NT2/D1 (cell line): Measurements from ENCODE around the gene NAV2.

Source experiments
- DNase-seq: peaks from one replicate; pipeline ENCODE4 v3.0.0-alpha.2; 2011; ENCODE audit warnings: low read depth, low spot score
- H3K27me3 ChIP-seq: 2 replicates; pipeline ENCODE4 v1.6.0; 2011; ENCODE audit warnings: mild to moderate bottlenecking; ENCODE audit not compliant: insufficient read length, insufficient read depth
- H3K36me3 ChIP-seq: 2 replicates; pipeline ENCODE4 v1.6.1; 2011; ENCODE audit warnings: mild to moderate bottlenecking, low read length, mixed read lengths; ENCODE audit not compliant: insufficient read depth, insufficient read length
- H3K4me1 ChIP-seq: 2 replicates; pipeline ENCODE4 v1.5.1; 2011; ENCODE audit not compliant: insufficient read depth, insufficient read length
- H3K4me3 ChIP-seq: 2 replicates; pipeline ENCODE4 v1.5.1; 2011; ENCODE audit warnings: low read depth; ENCODE audit not compliant: insufficient read length
- H3K9ac ChIP-seq: 2 replicates; pipeline ENCODE4 v1.6.0; 2011; ENCODE audit warnings: low read depth; ENCODE audit not compliant: insufficient read length
- H3K9me3 ChIP-seq: 2 replicates; pipeline ENCODE4 v1.5.1; 2011; ENCODE audit warnings: mild to moderate bottlenecking, low read length; ENCODE audit not compliant: insufficient read depth
- SUZ12 ChIP-seq: IDR thresholded peaks from 2 replicates; pipeline ENCODE4 v1.6.1; 2011; ENCODE audit not compliant: insufficient read length, insufficient read depth; ENCODE audit errors: extremely low read depth
- YY1 ChIP-seq: IDR thresholded peaks from 2 replicates; pipeline ENCODE4 v1.6.1; 2011; ENCODE audit not compliant: insufficient read length, insufficient read depth
- ZNF274 ChIP-seq: IDR thresholded peaks from 2 replicates; pipeline ENCODE4 v1.6.1; 2011; ENCODE audit warnings: mild to moderate bottlenecking, low read depth, low read length

Gene NAV2

DNA sequence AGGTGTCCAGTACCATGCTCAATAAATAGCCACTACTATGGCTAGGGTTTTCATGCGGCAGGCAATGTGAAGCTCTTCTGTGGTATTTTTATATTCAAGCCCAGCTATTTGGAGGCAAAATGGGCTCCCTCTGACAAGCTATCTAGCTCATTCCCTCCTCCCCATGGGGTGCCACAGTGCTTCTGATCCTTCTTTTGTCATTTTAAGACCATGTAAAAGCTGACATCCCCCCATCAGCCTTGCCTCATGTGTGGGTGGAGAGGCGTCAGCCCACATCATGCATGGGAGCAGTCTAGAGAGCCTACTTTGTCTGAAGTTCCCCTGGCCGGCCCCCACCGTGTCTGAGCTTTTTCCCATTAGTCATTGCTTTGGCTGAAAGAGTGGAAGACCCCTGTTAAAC is 59.8 kb downstream of the NAV2 start:
- H3K4me3 ChIP-seq = no peak overlapping the region
- peak; percentile 93 for DNase-seq
- peaks cover 7% of the 10 kb centered on the region for H3K27me3 ChIP-seq
- no peak overlapping the region for H3K9ac ChIP-seq
- no peak for TF ChIP-seq YY1
- TF ChIP-seq SUZ12 = no peak
- no peak for TF ChIP-seq ZNF274
- peaks cover 8% of the 10 kb centered on the region for H3K4me1 ChIP-seq
- H3K9me3 ChIP-seq = no peaks in the 10 kb centered on the region
- no peaks in the 10 kb centered on the region for H3K36me3 ChIP-seq

DNA sequence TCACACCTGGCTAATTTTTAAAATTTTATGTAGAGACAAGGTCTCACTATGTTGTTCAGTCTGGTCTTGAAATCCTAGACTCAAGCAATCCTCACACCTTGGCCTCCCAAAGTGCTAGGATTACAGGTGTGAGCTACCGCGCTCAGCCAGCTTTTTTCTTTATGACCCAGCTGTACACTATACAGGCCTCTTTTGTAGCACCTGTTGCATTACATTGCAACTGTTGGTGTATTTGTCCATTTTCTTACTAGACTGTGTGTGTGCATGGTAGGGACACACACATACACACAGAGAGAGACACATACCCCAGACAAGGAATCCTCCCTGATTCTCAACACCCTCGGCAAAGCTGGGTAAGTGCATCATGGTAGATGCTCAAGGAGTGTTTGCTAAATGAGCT is 61.7 kb downstream of the NAV2 start:
- Histone ChIP-seq H3K9me3 (no peaks in the 10 kb centered on the region), H3K4me1 (peaks cover 8% of the 10 kb centered on the region), H3K4me3 (no peak overlapping the region), H3K27me3 (peaks cover 12% of the 10 kb centered on the region), H3K9ac (no peak overlapping the region), H3K36me3 (no peaks in the 10 kb centered on the region)
- TF ChIP-seq YY1 (no peak), SUZ12 (no peak), ZNF274 (no peak)
- no peak for DNase-seq

DNA sequence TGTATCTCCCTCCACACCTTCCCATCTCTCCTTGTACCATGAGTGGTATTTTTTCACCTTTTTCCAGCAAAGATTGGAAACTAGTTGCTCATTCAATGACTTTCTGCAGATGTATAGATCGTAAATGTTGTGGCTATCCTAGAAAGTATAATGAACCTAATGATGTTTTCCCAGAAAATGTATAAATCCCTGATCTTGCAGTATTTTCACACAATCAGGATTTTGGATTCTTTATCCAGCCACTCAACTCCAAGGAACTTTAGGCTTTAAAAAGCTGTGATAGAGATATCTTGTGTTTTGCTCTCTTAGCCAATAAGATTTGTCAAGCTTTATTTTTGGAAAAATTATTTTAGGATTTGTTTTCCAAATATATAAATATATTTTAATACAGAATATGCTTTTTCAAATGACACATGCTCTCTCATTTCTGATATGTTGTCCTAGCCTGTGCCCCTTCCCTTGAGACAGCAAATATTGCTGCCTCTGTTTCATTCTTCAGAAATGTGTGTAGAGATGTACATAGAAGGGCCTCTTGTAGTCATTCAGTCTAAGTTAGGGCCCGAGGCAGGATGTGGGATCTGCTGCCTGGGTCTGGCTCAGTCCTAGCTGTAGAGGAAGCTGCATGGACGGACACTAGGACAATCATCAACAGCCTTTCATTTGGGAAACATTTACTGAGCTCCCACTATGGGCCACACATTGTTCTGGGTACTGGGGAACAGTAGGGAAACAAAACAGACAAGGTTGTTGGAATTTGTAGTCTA is 62.4 kb downstream of the NAV2 start:
- H3K9me3 ChIP-seq = no peaks in the 10 kb centered on the region
- no peak overlapping the region for H3K4me3 ChIP-seq
- peaks cover under 1% of the 10 kb centered on the region for H3K36me3 ChIP-seq
- TF ChIP-seq ZNF274 (no peak), SUZ12 (no peak), YY1 (no peak)
- DNase-seq = no peak
- peaks cover 6% of the 10 kb centered on the region for H3K4me1 ChIP-seq
- H3K9ac ChIP-seq = no peak overlapping the region
- H3K27me3 ChIP-seq = peaks cover 12% of the 10 kb centered on the region

DNA sequence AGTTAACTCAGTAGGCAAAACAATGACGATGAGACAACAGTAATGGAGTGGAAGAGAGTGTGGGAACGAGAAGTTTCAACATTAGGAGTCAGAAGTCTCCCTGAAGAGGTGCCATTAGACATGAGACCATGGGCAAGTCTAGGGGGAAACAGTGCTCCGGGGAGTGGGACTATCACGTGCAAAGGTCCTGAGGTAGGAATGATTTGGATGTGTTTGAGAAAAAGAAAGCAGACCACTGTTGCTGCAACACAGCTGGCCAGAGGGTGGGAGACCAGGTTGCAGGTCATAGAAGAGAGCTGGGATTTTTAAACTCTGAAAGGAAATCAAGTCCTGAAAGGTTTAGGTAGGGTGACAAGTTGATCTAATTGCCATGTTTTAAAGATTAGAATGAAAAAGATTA is 63.0 kb downstream of the NAV2 start:
- no peaks in the 10 kb centered on the region for H3K9me3 ChIP-seq
- H3K9ac ChIP-seq = no peak overlapping the region
- H3K4me3 ChIP-seq = no peak overlapping the region
- no peak for DNase-seq
- peaks cover 12% of the 10 kb centered on the region for H3K27me3 ChIP-seq
- no peak for TF ChIP-seq ZNF274
- TF ChIP-seq YY1 = no peak
- TF ChIP-seq SUZ12 = no peak
- H3K36me3 ChIP-seq = peaks cover 2% of the 10 kb centered on the region
- H3K4me1 ChIP-seq = peaks cover 6% of the 10 kb centered on the region

DNA sequence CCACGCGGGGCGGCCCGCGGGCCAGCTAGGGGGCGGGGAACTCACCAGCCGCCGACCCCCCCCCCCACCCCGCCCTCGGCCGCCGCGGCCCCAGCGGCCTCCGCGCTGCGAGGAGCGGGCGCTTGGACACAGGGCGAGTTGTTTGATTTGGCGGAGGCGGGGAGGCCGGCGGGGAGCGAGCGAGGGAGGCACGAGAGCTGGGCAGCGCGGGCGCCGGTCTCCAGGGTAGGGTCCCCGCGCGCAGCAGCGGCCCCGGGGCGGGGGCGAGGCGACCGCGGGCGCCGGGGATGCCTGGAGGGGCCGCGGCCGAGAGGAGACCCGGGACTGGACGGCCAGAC is 64.4 kb downstream of the NAV2 start:
- Histone ChIP-seq H3K4me3 (peak overlapping the region; percentile 66), H3K36me3 (peaks cover 2% of the 10 kb centered on the region), H3K9ac (peak overlapping the region; percentile 62), H3K9me3 (no peaks in the 10 kb centered on the region), H3K27me3 (peaks cover 12% of the 10 kb centered on the region), H3K4me1 (peaks cover 6% of the 10 kb centered on the region)
- TF ChIP-seq SUZ12 (no peak), ZNF274 (no peak), YY1 (no peak)
- DNase-seq = no peak

DNA sequence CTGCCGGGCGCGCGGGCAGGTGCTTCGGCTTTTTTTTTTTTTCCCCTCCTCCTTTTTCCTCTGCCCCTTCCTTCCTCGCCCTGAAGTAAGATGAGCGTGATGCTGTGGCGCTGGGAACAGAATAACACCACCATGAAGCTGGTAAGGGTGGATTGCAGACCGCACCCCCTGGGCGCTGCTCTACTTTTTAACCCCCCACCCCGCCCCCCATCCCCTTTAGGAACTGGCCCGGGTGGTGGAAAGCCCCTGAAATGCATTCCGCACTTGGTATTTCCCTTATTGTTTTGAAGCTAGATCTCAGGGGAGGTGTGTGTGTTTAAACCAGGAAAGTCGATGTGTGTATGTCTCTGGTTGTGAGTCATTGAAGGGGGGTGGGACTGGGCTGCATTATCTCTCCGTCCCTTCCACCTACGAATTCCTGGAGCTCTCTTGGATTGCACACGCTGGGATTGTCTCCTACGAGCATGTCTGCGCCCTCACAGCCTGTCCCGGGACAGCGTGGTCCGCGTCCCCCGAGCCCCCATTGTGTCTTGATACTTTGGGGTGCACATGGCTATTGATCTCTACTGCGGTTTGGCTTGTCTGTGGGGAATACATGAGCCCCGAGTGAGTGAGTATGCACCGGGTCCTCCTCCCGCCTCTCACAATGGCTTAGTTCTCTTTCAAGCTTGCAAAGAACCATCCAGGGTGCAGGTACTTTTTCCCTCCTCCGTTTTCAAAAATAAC is 64.9 kb downstream of the NAV2 start:
- Histone ChIP-seq H3K36me3 (peaks cover 2% of the 10 kb centered on the region), H3K9me3 (no peaks in the 10 kb centered on the region), H3K4me3 (peak overlapping the region; percentile 66), H3K27me3 (peaks cover 12% of the 10 kb centered on the region), H3K9ac (peak overlapping the region; percentile 77), H3K4me1 (peaks cover 6% of the 10 kb centered on the region)
- no peak for DNase-seq
- TF ChIP-seq ZNF274 (no peak), YY1 (no peak), SUZ12 (no peak)

DNA sequence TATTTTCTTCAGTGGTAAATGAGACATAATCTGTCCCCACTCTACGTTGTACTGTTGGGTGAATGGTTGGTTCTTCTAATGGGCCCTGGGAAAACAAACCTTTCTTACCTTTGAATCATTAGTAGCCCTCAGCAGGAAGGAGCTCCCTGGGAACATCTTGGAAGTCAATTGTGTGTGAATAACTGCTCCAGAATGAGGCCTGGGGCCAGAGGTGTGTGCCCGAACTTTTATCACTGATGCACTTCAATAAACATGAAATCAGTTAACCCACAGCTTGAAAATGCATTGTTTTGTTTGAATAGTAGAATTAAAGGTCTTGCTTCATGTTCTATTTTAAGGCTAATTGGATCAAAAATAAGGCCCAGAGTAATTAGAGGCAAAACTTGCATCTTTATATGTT is 67.1 kb downstream of the NAV2 start:
- DNase-seq = no peak
- Histone ChIP-seq H3K9me3 (no peaks in the 10 kb centered on the region), H3K9ac (no peak overlapping the region), H3K36me3 (peaks cover 2% of the 10 kb centered on the region), H3K4me3 (no peak overlapping the region), H3K4me1 (peaks cover 3% of the 10 kb centered on the region), H3K27me3 (peaks cover 12% of the 10 kb centered on the region)
- TF ChIP-seq SUZ12 (no peak), ZNF274 (no peak), YY1 (no peak)
